Renal cortical epithelial cell (primary cell): ENCODE results near the gene ZBTB20. TPM values are rescaled to one million over a fixed set of nuclear protein-coding genes. Genes with fewer than 3 reads are reported as not detected.

Experiments
- DNase-seq: peaks from one replicate; pipeline ENCODE4 v3.0.0-alpha.2; 2011; ENCODE audit warnings: low read depth
- total RNA-seq: library from RNA; depleted of rRNA; stranded (reverse); fragments of >200 nt; gene quantifications from 2 replicates; pipeline ENCODE4 v1.2.3, GENCODE V29; 2014

ZBTB20 gene
- total RNA-seq, 1 donor from 2014 or later = 64.1 TPM

GRCh38 chr3:114539525-114539924, 607.6 kb downstream of the ZBTB20 start:
- DNase-seq = no peak

DNA sequence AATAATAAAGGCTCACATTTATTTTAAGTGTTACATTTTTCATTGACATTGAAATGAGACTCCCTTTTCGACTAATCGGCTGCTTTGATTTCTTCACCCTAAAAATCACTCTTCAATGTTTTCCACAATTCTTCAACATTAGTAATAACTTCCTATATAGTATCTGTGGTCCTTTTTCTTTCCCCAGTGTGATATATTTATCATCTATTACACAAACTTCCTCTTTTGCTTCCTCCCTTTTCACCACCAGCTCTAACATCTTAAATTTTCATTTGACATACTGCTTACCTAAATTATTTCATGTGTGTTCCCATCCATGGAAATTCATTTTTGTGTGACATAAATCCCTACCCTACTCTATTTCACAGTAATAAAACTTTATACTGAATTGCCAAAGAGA, 608.9 kb downstream of the ZBTB20 start:
- DNase-seq = no peak

GRCh38 chr3:114528517-114528916, 618.6 kb downstream of the ZBTB20 start:
- DNase-seq = no peak

- DNase-seq = no peak
These were observed 619.9 kb downstream of the ZBTB20 start for GRCh38 chr3:114527036-114527644.

DNA sequence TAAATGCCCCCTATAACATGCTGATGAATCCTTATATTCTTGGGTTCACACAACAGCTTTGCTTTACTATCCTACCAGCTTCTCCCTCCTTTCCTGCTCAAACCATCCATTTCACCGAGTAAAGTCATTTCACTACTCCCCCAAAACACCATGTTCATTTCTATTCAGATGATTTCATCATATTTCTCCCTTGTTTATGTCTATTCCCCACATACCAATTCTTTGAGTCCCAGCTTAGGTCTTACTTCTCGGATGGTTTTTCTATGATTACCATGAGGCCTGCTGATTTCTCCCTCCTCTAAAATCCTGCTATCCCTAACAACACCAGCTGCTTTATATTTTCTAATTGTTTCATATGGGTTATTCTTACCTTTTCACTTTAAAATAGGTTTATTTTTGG, 621.8 kb downstream of the ZBTB20 start:
- DNase-seq = no peak

GRCh38 chr3:114519415-114519814, 627.7 kb downstream of the ZBTB20 start:
- DNase-seq = peak; percentile 82

DNA sequence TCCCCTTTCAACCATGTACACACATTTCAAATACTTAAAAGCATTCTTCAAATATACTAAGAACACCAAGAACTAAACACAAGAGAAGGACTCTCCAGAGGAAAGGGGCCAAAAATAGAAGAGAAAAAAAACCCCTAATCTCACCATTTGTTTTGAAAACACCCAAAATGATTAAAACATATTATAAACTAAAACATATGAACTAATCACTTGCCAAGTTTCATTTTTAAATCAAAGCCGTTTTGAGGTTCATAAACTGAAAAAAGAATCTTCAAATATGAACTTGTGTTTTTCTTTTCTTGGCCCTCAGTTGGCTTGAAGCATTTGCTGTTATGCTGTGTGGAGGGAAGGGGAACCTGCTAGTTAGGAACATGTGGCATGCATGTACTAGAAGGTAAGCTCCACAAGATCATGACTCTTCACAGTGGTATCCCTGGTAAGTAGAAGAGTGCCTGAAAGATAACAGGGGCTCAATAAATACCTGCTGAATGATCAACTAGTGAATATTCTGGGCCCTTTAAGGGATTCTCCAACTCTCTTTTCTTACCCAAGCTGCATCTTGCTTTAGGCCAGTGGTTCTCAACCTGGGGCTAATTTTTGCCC, 628.8 kb downstream of the ZBTB20 start:
- DNase-seq = no peak

- DNase-seq = no peak
These were observed 636.9 kb downstream of the ZBTB20 start for GRCh38 chr3:114510201-114510600.

- DNase-seq = no peak
These were observed 637.3 kb downstream of the ZBTB20 start for GRCh38 chr3:114509756-114510155.

GRCh38 chr3:114508976-114509375, 638.1 kb downstream of the ZBTB20 start:
- peak; percentile 53 for DNase-seq

DNA sequence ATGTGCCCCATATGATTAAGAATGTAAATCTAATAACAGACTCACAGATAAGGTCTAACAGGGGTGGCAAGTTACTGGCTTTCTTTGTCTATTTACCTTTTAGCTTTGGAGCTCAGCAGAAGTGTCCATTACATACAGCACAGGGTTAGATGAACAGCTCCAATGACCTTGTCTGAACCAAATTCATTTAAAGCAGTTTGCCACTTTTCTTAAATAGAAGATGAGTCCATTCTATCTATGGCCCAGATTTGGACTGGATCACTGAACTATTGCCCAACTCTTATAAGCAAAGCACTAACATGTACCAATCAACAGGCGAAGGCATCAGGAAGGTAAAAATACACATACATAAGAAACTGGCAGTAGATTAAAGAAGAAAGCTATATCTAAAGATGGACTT, 638.9 kb downstream of the ZBTB20 start:
- no peak for DNase-seq

- no peak for DNase-seq
These were observed 640.3 kb downstream of the ZBTB20 start for GRCh38 chr3:114506591-114507300.

- peak; percentile 33 for DNase-seq
These were observed 642.0 kb downstream of the ZBTB20 start for GRCh38 chr3:114504941-114505628.

- no peak for DNase-seq
These were observed 644.9 kb downstream of the ZBTB20 start for GRCh38 chr3:114502204-114502603.

- no peak for DNase-seq
These were observed 647.1 kb downstream of the ZBTB20 start for GRCh38 chr3:114499976-114500375.

- peak; percentile 78 for DNase-seq
These were observed 648.3 kb downstream of the ZBTB20 start for GRCh38 chr3:114498539-114499370.

DNA sequence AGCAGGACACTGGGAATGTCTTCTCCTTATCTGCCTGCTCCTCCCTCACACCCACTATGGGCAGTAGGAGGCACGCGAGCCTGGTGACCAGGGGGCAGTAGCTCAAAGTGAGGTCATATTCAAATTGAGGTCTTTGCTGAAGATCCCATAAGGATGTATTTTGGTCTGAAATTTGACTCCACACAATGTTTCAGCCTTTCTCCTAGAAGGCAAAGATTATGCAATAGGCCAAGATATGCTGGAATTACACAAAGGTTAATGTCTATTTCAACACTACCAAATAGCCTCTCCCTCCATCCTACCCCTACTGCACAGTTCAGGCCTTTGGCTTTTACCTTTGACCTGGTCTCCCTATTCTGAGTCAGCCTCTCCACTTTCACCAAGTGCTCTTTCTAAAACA, 650.2 kb downstream of the ZBTB20 start:
- peak; percentile 75 for DNase-seq

- no peak for DNase-seq
These were observed 650.6 kb downstream of the ZBTB20 start for GRCh38 chr3:114496466-114496865.

DNA sequence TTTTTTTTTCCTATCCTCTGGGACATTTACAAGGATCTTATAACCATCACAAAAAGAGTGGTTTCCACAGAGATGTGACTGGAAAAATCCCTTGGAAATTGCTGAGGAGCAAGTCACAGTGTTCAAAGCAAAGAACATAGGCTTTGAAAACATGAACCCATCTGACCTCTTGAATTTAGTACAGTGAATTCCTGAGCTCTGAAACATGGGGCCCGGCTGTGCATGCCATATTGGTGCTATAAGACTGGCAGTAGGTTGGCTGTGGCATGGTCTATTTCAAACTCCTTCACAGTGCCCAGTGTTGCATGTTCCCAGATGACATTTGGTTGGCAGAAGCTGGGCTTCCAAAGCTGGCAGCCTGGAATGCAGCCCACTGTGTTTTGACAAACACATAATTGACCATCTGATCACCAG, 651.1 kb downstream of the ZBTB20 start:
- DNase-seq = peak; percentile 78

DNA sequence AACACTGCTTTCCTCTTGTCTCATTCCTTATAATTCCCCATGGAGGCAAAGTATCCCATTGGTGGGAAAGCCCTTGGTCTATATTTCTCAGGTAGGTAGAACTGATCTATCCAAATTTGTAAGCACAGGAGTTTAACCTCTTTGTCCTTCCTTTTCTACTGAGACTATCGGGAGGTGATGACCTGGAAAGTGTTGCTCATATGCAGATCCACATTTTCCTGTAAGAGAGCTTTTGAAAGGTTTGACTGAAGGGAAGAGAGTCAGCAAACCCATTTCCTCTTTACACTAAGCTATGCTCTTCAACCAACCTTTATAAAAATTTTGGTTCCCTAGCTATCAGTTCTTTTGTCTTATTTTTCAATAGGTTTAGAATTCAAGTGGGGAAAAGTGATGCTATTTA, 652.6 kb downstream of the ZBTB20 start:
- DNase-seq = no peak

DNA sequence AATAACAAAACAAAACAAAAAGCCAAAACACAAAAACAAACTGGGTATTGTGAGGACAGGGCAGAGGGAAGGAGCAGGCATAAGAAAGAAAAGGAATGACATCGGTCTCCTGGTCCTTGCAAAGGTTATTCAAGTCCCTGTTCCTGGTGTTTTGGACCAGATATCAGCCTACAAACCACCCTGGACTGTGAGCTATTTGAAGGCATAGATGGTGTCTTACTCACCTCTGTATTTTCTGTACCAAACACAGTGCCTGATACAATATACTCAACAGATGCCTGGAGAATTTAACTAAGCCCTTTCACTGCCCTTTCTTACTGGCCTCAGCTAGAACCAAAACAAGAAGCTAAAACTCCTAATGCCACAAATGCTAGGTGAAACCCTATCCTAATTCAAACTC, 656.3 kb downstream of the ZBTB20 start:
- DNase-seq = no peak

DNA sequence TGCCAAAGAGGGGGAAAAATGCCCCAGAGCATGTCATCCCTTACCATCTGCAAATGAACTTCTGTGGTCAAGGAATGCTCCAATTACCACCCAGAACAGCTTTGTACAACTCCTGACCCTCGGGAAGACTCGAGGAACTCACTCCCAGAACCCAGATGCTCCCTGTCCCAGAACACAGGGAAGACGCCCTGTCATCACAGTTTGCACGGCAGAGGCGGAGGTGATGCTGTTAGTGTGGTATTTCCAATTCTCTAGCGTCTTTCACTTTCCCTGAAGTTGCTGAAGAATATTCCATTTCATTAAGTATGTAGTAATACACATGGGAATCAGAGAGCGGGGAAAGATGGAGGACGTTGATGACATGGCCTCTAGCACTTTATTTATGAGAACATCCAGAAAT, 659.6 kb downstream of the ZBTB20 start:
- no peak for DNase-seq
